HG03439 (cell line): ENCODE measurements around the gene ERMAP.
"Not testable (repeated sequence)": the region's sequence is repeated elsewhere in the genome, so short reads cannot be mapped to it uniquely, and the experiment has no call there.

Experiments
- ATAC-seq: cut with Tn5 transposase; IDR thresholded peaks from one replicate; pipeline ENCODE4 v1.9.1; 2021; ENCODE audit warnings: mild to moderate bottlenecking, moderate library complexity; ENCODE audit not compliant: unreplicated experiment

ERMAP gene

GRCh38 chr1:42869751-42870150, 52.8 kb downstream of the ERMAP start:
- not testable (repeated sequence) for ATAC-seq

GRCh38 chr1:42873108-42873507, 56.2 kb downstream of the ERMAP start:
- not testable (repeated sequence) for ATAC-seq

- ATAC-seq: no peak
Observed at GRCh38 chr1:42873670-42874069, 56.7 kb downstream of the ERMAP start.

- no peak for ATAC-seq
Observed at GRCh38 chr1:42876009-42876408, 59.1 kb downstream of the ERMAP start.

GRCh38 chr1:42877380-42877779, 60.5 kb downstream of the ERMAP start:
- no peak for ATAC-seq

GRCh38 chr1:42880384-42880783, 63.5 kb downstream of the ERMAP start:
- no peak for ATAC-seq

- no peak for ATAC-seq
Observed at GRCh38 chr1:42886046-42886739, 69.3 kb downstream of the ERMAP start.

GRCh38 chr1:42886800-42887199, 69.9 kb downstream of the ERMAP start:
- no peak for ATAC-seq

GRCh38 chr1:42887366-42887765, 70.4 kb downstream of the ERMAP start:
- ATAC-seq: no peak

- ATAC-seq: no peak
Observed at GRCh38 chr1:42888013-42888633, 71.2 kb downstream of the ERMAP start.

GRCh38 chr1:42889264-42889663, 72.3 kb downstream of the ERMAP start:
- no peak for ATAC-seq

GRCh38 chr1:42891465-42892138, 74.7 kb downstream of the ERMAP start:
- ATAC-seq: no peak
